Epithelial cell of proximal tubule (primary cell): Measurements from ENCODE around the gene BEX5. TPM values are rescaled to one million over a fixed set of nuclear protein-coding genes. Genes with fewer than 3 reads are reported as not detected.
"Not testable (repeated sequence)": the region's sequence is repeated elsewhere in the genome, so short reads cannot be mapped to it uniquely, and the experiment has no call there.

Experiments used
- DNase-seq: peaks from one replicate; pipeline ENCODE4 v3.0.0-alpha.2; 2011; ENCODE audit warnings: low read depth
- H3K4me3 ChIP-seq: 2 replicates; pipeline ENCODE4 v1.5.1; 2011; ENCODE audit warnings: low read depth, mild to moderate bottlenecking, low read length
- CTCF ChIP-seq: conservative IDR thresholded peaks from 2 replicates; pipeline ENCODE4 v1.5.1; 2012; ENCODE audit warnings: low read depth, mild to moderate bottlenecking, low read length
- total RNA-seq: library from RNA; depleted of rRNA; stranded (reverse); fragments of >200 nt; gene quantifications from 2 replicates; pipeline ENCODE4 v1.2.3, GENCODE V29; 2015

BEX5 gene
- total RNA-seq, 1 donor from 2014 or later = 14.0 TPM

- no peak overlapping the region for H3K4me3 ChIP-seq
- TF ChIP-seq CTCF = peak; percentile 45
- DNase-seq = no peak
Observed at GRCh38 chrX:102129473-102129872, 26.3 kb downstream of the BEX5 start.

- H3K4me3 ChIP-seq = no peak overlapping the region
- DNase-seq = no peak
- TF ChIP-seq CTCF = no peak
Observed at GRCh38 chrX:102126863-102127262, 28.9 kb downstream of the BEX5 start.

- H3K4me3 ChIP-seq, DNase-seq: not testable (repeated sequence)
Observed at GRCh38 chrX:102126080-102126818, 29.5 kb downstream of the BEX5 start.

- not testable (repeated sequence) for H3K4me3 ChIP-seq, DNase-seq
Observed at GRCh38 chrX:102125436-102125835, 30.3 kb downstream of the BEX5 start, which contains the start of gene TCEAL2. Gene TCEAL2 (plus strand): TSS chrX:102125679. CDS start chrX:102126831, 1,152 bp downstream.

GRCh38 chrX:102125014-102125413 lies 30.8 kb downstream of the BEX5 start:
- H3K4me3 ChIP-seq, DNase-seq: not testable (repeated sequence)

- no peak for DNase-seq
- no peak for TF ChIP-seq CTCF
Observed at GRCh38 chrX:102115748-102116147, 40.0 kb downstream of the BEX5 start.

GRCh38 chrX:102113367-102113766 lies 42.4 kb downstream of the BEX5 start:
- H3K4me3 ChIP-seq = no peak overlapping the region
- no peak for TF ChIP-seq CTCF
- DNase-seq = no peak

More at GRCh38 chrX:102115748-102116147, 40.0 kb downstream of the BEX5 start:
- H3K4me3 ChIP-seq = no peak overlapping the region

Other genes with a start within 250 kb of the BEX5 start
- 0.72 and 2.7 TPM in 2 replicates for gene ZMAT1, start 223.9 kb downstream of the BEX5 start, total RNA-seq
- 0.65 and 3.6 TPM in 2 replicates for gene TCEAL2, start 30.3 kb downstream of the BEX5 start, total RNA-seq
- gene TCEAL6, start 13.5 kb downstream of the BEX5 start, total RNA-seq = not detected in 2 replicates
- gene TCP11X1, start 59.3 kb upstream of the BEX5 start, total RNA-seq = 0.07 TPM in 1 of 2 replicates, not detected in the other
- not detected in 2 replicates for gene NXF2, start 91.2 kb upstream of the BEX5 start, total RNA-seq